ENCODE results near the gene R3HDML. TPM values are rescaled to one million over a fixed set of nuclear protein-coding genes. Genes with fewer than 3 reads are reported as not detected.

R3HDML gene
- not detected in 2 replicates for total RNA-seq

- H3K27me3 ChIP-seq (ENCODE audit: control insufficient read depth, insufficient read depth, low read length): peaks cover 1% of the 10 kb centered on the region
- DNase-seq (ENCODE audit: low read depth): no peak
- no peak for FAIRE-seq
- no peaks in the 10 kb centered on the region for H3K36me3 ChIP-seq (ENCODE audit: control insufficient read depth, insufficient read depth, low read length)
- TF ChIP-seq CTCF (IDR thresholded peaks at IDR 0.05; ENCODE audit: insufficient read depth, low read length, severe bottlenecking): no peak
- H3K4me3 ChIP-seq (ENCODE audit: low read depth, low read length): no peak within 1 kb of the TSS
Observed at GRCh38 chr20:44336725-44337380, at the start of gene R3HDML. Gene R3HDML, plus strand, starts transcription at chr20:44337043. Its CDS starts 115 bp downstream, at chr20:44337158.

- Histone ChIP-seq H3K4me3 (ENCODE audit: low read depth, low read length) (no peak overlapping the region), H3K27me3 (ENCODE audit: control insufficient read depth, insufficient read depth, low read length) (no peaks in the 10 kb centered on the region), H3K36me3 (ENCODE audit: control insufficient read depth, insufficient read depth, low read length) (no peaks in the 10 kb centered on the region)
- DNase-seq (ENCODE audit: low read depth) (no peak), FAIRE-seq (no peak)
- TF ChIP-seq CTCF (IDR thresholded peaks at IDR 0.05; ENCODE audit: insufficient read depth, low read length, severe bottlenecking): no peak
Observed at GRCh38 chr20:44287272-44288097, 49.4 kb upstream of the R3HDML start.

GRCh38 chr20:44288252-44288651, 48.6 kb upstream of the R3HDML start:
- DNase-seq (ENCODE audit: low read depth) (no peak), FAIRE-seq (no peak)
- no peak for TF ChIP-seq CTCF (IDR thresholded peaks at IDR 0.05; ENCODE audit: insufficient read depth, low read length, severe bottlenecking)
- H3K36me3 ChIP-seq (ENCODE audit: control insufficient read depth, insufficient read depth, low read length): no peaks in the 10 kb centered on the region
- no peaks in the 10 kb centered on the region for H3K27me3 ChIP-seq (ENCODE audit: control insufficient read depth, insufficient read depth, low read length)
- H3K4me3 ChIP-seq (ENCODE audit: low read depth, low read length): no peak overlapping the region

- no peaks in the 10 kb centered on the region for H3K36me3 ChIP-seq (ENCODE audit: control insufficient read depth, insufficient read depth, low read length)
- DNase-seq (ENCODE audit: low read depth) (no peak), FAIRE-seq (no peak)
- no peak for TF ChIP-seq CTCF (IDR thresholded peaks at IDR 0.05; ENCODE audit: insufficient read depth, low read length, severe bottlenecking)
- no peaks in the 10 kb centered on the region for H3K27me3 ChIP-seq (ENCODE audit: control insufficient read depth, insufficient read depth, low read length)
- no peak overlapping the region for H3K4me3 ChIP-seq (ENCODE audit: low read depth, low read length)
Observed at GRCh38 chr20:44291754-44292153, 45.1 kb upstream of the R3HDML start.

GRCh38 chr20:44296011-44296410, 40.8 kb upstream of the R3HDML start:
- Histone ChIP-seq H3K36me3 (ENCODE audit: control insufficient read depth, insufficient read depth, low read length) (no peaks in the 10 kb centered on the region), H3K27me3 (ENCODE audit: control insufficient read depth, insufficient read depth, low read length) (no peaks in the 10 kb centered on the region), H3K4me3 (ENCODE audit: low read depth, low read length) (no peak overlapping the region)
- no peak for DNase-seq (ENCODE audit: low read depth)
- TF ChIP-seq CTCF (IDR thresholded peaks at IDR 0.05; ENCODE audit: insufficient read depth, low read length, severe bottlenecking): no peak
- no peak for FAIRE-seq

Measured in bronchial epithelial cell (primary cell).